GM21526 (cell line): ENCODE measurements around the gene PPARG.
"Not testable (repeated sequence)": the region's sequence is repeated elsewhere in the genome, so short reads cannot be mapped to it uniquely, and the experiment has no call there.

ENCODE experiments used
- ATAC-seq: cut with Tn5 transposase; IDR thresholded peaks from one replicate; pipeline ENCODE4 v1.9.1; 2021; ENCODE audit warnings: moderate library complexity; ENCODE audit not compliant: unreplicated experiment, low FRiP score

The PPARG gene

DNA sequence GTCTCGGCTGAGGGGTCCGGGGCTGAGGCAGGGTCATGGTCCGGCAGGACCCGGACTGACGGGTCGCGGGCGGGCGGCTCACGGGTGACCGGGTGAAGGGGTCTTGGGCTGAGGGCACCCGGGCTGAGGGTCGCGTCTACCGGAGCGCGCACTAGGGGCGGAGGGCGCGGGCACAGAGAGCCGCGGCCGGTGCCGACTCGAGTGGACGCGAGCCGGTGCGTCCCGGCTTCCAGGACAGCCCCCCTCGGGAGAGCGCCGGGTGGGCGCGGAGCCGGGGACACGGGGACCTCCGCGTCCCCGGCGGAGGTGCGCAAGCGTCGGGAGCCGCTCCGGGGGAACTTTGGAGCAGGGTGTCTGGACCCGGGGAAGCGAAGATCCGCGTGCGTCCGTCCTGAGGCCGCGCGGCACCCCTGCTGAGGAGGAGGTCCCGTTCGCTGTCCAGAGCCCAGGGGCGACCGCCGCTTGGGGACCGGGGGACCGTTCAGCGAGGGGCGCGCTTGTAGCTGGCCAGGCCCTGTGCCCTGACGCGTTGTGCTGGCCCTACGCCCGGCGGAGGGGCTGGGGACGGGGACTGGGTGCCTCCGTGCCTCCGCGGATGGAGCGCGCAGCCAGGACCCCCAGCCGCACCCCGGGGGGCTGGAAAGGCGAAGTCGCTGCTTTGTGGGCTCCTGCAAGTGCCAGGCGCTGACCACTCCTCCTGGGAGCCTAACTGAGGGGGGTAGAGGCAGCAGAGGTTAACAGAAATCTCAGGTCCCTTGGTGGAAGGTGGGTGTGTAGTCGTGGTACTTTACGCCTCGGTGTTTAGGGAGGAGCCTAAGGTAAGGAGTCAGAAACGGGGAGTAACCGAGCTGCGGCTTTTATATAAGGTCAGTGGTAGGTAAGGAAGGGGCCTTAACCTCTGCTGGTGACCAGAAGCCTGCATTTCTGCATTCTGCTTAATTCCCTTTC, at the start of gene PPARG:
Gene PPARG (plus strand): TSS at position 889 of the 948 bp plus-strand sequence. CDS start 90,642 bp downstream, outside the sequence.
- ATAC-seq, result no peak

- ATAC-seq, result no peak
These were observed 49.6 kb upstream of the PPARG start for GRCh38 chr3:12239301-12239700.

GRCh38 chr3:12242772-12243171, 46.1 kb upstream of the PPARG start:
- no peak for ATAC-seq

GRCh38 chr3:12246497-12247163, 42.2 kb upstream of the PPARG start:
- no peak for ATAC-seq

DNA sequence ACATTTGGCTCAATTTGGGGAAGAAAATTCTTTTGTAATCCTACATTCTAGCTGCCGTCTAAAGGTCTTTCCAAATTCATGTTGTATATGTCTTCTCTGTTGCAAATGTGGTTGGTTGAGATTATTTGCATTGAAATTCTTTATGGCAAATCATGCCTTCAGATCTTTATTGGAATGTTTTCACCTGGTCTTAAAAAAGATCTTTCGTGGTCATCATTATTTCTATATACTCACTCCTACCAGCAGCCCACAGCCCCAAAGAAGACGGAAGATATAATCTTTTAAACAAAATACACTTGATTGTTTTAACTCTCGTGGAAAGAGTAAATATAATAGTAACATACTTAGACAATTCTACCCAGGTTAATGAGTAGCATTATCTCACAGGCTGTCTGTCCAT, 41.5 kb upstream of the PPARG start:
- ATAC-seq, result no peak

GRCh38 chr3:12249519-12249918, 39.4 kb upstream of the PPARG start:
- no peak for ATAC-seq

DNA sequence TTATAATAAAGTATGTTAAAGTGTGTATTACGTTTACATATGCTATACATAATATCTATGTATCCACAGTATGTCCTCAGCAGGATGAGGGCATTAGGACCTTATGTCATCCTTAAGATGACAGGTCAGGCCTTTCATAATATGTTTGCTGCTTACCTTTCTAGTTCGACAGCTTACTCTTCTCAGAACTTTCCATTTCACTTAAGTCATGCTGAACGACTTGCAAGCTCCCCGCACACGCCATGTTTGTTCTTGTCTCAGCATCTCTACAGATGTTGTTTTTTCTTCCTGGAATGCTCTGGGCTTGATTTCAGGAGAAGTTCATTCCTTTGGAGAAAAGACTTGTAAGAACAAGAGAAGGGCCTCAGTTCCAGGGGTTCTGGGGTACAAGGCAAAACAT, 36.0 kb upstream of the PPARG start:
- ATAC-seq, result no peak

DNA sequence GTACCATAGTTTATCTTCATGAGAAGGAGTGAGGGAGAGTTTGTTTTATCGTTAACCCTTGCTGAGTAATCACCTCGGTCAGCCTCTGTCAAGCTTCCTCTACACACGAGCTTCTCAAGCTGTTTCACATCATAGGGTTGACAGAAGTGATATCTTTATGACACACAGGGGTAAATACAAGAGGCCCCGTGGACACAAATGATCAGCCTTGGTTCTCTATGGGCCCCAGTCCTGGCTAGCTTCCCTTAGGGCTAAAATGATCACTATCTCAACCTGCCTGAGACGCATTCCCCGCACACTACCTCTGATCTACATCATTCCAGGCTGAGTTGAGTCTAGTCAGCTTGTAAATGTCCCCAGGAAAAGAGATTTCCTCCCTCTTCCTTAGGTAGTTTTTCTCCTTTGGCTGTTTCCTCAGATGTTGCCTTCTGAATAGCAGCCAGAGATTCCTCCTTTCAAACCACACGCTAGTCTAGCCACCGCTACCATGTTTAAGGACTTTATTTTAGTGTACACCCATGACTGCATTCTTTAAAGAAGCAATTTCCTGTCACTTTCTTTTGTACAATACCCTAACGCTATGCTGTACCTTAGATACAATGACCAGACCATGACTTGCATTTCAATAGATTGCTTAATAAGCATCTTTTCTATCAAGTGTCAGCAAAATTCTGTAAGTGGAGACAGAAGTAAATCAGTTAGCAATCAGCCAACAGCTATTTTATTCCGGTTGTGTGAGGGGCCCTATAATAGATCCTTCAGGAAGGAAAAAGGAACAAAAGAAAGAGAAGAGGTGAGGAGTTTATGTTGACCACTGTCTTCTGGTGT, 35.1 kb upstream of the PPARG start:
- no peak for ATAC-seq

DNA sequence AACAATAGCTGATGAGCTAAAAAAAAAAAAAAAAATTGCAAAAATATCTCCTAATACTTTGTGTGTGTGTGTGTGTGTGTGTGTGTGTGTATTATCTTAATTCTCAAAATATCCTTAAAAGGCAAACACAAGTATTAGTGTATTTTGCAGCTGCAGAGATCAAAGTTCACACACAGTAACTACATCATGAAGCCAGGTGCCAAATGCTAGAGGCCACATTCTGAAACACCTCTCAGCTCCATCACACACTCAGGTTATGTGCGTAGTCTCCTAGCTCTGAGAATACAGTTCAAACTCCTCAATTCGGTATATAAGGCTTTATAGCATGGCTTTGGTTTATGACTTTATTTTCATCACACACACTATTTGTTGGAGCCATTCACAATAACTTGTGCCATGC, 33.5 kb upstream of the PPARG start:
- ATAC-seq, result no peak

DNA sequence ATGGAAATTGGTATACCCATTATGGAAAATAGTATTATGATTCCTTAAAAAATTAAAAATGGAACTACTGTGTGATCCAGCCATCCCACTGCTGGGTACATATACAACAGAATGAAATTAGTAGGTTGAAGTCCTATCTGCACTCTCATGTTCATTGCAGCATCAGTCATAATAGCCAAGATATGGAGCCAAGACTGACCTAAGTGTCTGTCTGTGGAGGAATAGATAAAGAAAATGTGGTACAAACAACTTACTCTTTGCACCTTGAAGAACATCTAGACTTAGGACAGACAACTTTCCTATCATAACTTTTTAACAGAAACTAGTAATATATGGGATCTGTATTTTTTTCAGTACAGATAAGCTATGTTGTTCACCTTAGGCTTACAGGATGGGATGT, 30.0 kb upstream of the PPARG start:
- ATAC-seq, result no peak

GRCh38 chr3:12262173-12262572, 26.7 kb upstream of the PPARG start:
- not testable (repeated sequence) for ATAC-seq

- no peak for ATAC-seq
These were observed 23.4 kb upstream of the PPARG start for GRCh38 chr3:12265508-12265907.

- no peak for ATAC-seq
These were observed 22.8 kb upstream of the PPARG start for GRCh38 chr3:12266038-12266437.

GRCh38 chr3:12267376-12268030, 21.4 kb upstream of the PPARG start:
- no peak for ATAC-seq

DNA sequence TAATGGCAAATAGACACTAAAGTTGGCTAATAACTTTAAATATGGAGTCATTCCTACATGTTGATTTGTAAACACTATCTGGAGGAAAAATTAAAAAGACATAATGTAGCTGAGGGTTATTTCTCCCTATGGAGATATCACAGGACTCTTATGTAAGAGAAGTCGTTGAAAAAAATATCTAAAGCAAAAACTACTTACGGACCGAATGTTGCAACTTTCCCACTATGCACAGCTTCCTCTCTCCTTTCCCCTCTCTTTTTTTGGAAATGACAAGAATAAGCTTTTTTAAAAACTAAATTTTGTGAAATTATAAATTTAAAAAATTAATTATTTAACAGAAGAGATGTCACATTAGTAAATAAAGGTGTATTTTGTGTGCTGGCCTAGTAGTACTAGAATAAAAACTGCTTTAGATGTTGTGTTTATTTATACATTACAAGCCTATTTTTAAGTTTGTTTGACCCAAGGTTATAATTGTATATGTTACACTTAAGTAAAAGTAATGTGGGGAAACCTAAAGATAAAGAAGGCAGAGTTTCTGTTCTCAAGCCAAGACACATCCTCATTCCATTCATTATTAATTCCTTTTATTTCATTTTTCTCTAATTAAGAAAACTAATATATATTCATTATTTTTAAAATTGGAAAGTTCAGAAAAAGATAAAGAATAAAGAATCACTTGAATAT, 20.7 kb upstream of the PPARG start:
- ATAC-seq, result no peak

- no peak for ATAC-seq
These were observed 17.9 kb upstream of the PPARG start for GRCh38 chr3:12270976-12271375.

GRCh38 chr3:12273045-12273695, 15.7 kb upstream of the PPARG start:
- ATAC-seq, result peak; percentile 93

DNA sequence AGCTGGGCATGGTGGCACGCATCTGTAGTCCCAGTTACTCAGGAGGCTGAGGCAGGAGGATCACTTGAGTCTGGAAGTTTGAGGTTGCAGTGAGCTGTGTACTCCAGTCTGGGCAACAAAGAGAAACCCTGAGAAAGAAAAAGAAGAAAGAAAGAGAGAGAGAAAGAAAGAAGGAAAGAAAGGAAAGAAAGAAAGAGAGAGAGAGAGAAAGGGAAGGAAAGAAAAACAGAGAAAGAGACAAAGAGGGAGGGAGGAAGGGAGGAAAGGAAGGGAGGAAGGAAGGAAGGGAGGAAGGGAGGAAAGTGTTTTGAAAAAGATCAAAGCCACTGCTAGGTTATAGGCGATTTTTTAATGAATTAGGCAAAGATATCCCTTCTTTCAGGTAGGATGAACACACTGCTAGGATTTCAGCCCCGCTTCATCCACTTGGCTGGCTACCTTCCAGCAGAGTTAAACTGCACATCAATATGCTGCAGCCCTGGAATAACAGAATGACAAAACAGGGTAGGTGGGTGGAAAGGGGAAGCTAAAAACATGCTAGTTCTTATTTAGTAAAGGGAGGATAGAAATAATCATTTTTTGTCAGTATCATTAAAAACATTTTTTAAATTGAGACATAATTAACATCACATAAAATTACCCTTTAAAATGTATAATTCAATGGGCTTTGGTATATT, 12.8 kb upstream of the PPARG start:
- ATAC-seq, result no peak

DNA sequence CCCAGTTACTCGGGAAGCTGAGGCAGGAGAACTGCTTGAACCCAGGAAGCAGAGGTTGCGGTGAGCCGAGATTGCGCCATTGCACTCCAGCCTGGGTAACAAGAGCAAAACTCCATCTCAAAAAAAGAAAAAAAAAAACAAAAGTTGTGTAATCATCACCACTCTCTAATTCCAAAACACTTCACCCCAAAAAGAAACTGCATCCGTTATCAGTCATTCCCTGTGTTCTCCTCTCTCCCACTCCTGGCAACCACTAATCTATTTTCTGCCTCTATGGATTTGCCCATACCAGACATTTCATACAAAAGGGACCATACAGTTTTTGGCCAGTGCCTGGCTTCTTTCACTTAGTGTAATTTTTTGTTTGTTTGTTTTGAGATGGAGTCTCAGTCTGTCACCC, 12.0 kb upstream of the PPARG start:
- not testable (repeated sequence) for ATAC-seq
